Activated T-cell treated with anti-CD3 and anti-CD28 coated beads for 24 hours (primary cell): ENCODE measurements around the gene MB21D2.
A peak's percentile ranks its signal among the peaks of the same experiment; 100 is the strongest.
"Not testable (repeated sequence)": the region's sequence is repeated elsewhere in the genome, so short reads cannot be mapped to it uniquely, and the experiment has no call there.

ENCODE experiments used
- DNase-seq: peaks from one replicate; pipeline ENCODE4 v3.0.0-alpha.2; 2020; ENCODE audit warnings: low read depth

The MB21D2 gene, protein sequence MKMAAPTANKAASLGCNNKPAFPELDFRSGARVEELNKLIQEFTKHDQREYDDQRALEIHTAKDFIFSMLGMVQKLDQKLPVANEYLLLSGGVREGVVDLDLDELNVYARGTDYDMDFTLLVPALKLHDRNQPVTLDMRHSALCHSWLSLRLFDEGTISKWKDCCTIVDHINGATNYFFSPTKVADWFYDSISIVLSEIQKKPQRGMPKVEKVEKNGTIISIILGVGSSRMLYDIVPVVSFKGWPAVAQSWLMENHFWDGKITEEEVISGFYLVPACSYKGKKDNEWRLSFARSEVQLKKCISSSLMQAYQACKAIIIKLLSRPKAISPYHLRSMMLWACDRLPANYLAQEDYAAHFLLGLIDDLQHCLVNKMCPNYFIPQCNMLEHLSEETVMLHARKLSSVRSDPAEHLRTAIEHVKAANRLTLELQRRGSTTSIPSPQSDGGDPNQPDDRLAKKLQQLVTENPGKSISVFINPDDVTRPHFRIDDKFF

DNA sequence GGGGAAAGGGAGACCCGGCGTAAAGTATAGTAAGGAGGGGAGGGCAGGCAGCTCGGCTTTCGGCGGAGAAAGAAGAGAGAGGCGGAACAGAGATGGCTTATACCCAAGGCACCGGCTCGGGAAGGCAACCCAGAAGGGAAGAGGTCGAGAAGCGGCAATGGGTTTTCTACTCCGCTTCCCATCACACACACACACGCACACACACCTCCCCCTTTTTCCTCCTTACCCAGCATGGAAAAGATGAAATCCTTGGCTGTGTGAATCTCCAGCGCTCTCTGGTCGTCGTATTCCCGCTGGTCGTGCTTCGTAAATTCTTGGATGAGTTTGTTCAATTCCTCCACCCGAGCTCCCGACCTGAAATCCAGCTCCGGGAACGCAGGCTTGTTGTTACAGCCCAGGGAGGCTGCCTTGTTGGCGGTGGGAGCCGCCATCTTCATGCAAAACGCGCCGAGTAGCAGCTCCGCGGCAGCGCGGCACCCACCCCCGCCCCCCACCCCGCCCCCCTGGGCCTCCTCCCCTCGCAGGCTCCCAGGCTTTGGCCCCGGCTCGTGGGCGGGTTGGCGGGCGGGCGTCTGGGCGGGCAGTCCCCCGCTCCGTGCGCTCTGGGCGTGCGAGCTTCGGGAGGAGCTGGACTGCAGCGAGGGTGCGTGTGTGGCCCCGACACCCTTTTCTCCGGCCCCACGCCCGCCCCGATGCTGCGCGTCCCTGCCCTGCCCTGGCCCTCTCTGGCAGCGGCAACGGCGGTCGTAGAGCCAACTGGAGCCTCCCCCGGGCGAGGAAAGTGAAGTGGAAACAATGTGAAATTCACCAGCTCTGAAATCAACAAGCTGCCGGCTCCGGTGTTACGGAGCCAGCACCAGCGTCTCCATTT is at the start of gene MB21D2:
Gene MB21D2 (minus strand): TSS at position 453 of the 871 bp plus-strand sequence. CDS start 16 bp downstream, at position 437.
- peak; percentile 41 for DNase-seq

DNA sequence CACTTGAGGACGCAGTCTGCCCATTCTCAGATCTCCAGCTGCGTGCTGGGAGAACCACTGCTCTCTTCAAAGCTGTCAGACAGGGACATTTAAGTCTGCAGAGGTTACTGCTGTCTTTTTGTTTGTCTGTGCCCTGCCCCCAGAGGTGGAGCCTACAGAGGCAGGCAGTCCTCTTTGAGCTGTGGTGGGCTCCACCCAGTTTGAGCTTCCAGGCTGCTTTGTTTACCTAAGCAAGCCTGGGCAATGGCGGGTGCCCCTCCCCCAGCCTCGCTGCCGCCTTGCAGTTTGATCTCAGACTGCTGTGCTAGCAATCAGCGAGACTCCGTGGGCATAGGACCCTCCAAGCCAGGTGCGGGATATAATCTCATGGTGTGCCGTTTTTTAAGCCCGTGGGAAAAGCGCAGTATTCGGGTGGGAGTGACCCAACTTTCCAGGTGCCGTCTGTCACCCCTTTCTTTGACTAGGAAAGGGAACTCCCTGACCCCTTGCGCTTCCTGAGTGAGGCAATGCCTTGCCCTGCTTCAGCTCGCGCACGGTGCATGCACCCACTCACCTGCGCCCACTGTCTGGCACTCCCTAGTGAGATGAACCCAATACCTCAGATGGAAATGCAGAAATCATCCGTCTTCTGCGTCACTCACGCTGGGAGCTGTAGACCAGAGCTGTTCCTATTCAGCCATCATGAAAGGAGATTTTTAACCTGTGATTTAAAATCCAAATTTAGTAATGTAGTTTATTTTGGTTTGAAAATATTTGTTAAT is 47.5 kb upstream of the MB21D2 start:
- not testable (repeated sequence) for DNase-seq

DNA sequence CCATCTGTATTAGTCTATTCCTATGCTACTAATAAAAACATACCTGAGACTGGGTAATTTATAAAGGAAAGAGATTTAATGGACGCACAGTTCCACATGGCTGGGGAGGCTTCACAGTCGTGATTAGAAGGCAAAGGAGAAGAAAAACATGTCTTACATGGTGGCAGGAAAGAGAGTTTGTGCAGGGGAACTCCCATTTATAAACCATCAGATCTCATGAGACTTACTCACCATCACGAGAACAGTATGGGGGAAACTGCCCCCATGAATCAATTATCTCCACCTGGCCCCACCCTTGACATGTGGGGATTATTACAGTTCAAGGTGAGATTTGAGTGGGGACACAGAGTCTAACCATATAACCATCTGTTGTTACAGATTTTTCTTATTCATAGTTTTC is 42.1 kb upstream of the MB21D2 start:
- DNase-seq, result no peak

DNA sequence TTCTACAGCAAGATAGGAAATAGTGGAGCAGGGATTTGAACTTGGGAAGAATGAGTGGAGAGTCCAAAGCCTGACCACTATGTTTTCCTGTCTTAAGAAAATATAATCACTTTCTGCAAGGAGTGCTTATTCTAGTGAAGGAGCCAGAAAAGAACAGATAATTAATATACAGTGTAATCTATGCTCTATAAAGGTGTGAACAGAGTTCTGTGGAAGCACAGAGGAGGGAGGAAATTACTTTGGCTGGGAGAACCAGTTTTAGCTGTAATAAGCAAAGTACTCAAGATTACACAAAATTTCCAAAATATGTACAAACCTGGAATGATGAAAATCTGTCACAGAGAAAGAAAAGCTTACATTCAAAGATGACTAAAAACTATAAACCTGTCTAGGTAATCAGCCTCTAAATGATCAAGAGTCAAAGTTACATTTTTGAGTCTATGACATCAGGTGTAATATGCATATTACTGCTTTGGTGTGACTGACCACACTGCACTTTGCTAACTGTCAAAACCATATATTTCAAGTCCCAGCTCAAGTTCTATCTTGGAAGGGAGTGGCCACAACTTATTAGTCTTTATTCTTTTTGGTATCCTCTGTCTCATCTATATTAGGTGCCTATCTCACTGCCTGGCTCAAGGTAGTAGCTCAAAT is 40.7 kb upstream of the MB21D2 start:
- DNase-seq, result no peak

DNA sequence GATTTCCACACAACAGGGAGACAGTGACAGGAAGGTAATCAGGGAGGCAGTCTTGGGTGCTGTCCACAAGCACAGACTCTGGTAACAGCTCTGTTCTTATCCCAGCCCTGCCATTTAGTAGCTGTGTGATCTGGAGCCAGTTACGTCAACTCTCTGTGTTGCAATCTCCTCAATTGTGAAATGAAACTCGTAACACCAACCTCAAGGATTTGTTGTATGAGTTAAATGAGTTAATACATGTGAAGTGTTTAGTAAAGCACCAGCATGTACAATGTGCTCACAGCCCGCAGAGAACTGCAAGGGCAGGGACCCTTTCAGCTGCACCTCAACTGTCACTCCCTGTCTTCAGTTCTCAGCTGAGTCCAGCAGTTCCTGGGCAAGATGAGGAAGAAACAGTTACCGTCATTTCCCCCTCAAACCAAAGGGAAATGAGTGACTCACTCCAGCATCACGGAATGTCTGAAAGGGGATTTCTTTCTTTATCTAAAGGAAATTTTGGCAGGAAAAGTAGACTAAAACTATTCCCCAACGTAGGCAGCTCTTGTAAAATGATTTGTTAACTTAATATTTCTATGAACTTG is 39.9 kb upstream of the MB21D2 start:
- no peak for DNase-seq

DNA sequence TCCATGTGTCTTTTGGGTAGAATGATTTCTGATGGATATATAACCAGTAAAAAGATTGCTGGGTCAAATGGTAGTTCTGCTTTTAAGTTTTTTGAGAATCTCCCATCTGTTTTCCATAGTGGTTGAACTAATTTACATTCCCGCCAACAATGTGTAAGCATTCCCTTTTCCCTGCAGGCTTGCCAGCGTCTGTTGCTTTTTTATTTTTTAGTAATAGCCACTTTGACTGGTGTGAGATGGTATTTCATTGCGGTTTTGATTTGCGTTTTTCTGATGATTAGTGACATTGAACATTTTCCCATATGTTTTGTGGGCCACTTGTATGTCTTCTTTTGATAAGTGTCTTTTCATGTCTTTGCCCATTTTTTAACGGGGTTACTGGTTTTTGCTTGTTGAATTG is 36.3 kb upstream of the MB21D2 start:
- DNase-seq, result no peak

DNA sequence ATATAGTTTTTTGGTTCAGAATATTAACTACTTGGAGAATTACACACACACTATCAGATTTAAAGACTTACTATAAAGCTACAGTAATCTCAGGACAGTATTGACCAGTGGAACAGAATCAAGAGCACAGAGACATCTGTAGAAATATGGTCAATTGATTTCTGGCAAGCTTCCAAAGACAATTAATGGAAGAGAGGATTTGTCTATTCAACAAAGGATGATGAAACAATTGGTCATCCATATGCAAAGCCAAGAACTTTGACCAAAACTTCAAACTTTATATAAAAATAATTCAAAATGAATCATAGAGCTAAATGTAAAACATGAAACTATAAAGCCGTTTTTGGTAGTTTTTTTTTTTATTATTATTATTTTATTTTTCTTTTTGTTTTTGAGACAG is 29.8 kb upstream of the MB21D2 start:
- DNase-seq, result no peak

DNA sequence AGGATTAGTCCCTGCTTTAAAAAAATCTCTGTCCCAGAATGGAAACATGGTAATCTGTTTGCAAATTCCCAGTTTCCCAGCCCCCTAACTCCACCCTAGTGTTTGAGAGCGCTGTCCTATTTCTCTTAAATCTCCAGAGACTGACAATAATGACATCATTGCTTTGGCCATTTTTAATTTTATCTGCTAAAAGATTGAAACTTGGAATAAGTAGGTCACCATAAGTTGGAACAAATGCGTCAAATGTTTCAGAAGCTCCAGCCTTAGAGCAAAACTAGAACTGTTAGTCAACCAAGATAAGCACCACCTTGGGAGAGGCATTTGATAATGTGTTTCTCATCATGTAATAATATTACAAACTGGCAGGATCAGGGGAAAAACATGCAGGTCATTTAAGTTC is 25.7 kb upstream of the MB21D2 start:
- DNase-seq, result no peak

DNA sequence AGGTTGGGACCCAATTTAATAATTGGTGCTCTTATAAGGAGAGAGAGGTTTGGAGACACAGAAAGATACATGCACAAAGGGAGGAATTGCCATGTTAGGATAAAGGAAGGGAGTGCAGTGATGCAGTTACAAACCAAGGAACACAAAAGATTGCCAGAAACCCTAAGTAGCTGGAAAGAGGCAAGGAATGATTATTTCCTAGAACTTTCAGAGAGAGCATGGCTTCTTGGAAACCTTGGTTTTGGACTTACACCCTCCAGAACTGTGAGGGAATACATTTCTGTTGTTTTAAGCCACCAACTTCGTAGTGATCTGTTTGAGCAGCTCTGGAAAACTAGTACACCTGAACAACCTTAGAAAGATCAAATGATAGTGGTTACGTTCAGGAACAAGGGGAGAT is 25.0 kb upstream of the MB21D2 start:
- DNase-seq, result no peak

DNA sequence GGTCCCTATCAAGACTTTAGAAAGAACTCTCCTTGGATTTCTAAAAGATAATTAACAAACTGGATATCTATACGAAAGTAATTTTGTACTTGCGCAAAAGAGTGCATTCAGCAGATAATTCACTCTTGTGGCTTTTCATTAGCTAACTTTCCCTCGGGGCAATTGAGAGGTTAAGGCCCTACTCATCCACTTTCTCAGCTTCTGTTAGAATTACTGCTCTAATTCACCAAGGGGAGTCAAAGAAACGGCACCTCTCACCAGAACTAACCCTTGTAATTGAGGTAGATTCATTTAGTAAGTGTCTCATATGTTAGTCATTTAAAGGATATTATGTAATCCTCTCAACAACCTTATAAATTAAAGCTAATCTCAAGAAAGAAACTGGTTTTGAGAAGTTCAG is 22.5 kb upstream of the MB21D2 start:
- no peak for DNase-seq

DNA sequence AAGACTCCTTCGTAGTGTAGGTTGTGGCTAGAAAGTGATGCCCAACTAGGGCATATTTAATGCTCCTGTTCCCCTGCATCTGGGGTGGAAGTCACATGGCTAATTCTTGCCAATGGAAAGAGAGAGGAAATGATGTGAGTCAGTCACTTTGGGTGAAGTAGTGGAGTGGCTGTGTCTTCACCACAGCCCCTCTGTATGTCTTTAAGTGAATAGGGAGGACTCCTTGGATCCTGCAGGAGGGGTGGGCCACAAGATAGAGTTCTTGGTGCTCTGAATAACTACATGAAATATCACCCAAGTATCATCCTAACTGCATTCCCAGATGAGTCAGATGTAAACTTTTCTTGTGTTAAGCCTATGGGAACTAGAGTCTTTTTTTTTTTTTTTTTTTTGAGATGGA is 17.8 kb upstream of the MB21D2 start:
- no peak for DNase-seq

DNA sequence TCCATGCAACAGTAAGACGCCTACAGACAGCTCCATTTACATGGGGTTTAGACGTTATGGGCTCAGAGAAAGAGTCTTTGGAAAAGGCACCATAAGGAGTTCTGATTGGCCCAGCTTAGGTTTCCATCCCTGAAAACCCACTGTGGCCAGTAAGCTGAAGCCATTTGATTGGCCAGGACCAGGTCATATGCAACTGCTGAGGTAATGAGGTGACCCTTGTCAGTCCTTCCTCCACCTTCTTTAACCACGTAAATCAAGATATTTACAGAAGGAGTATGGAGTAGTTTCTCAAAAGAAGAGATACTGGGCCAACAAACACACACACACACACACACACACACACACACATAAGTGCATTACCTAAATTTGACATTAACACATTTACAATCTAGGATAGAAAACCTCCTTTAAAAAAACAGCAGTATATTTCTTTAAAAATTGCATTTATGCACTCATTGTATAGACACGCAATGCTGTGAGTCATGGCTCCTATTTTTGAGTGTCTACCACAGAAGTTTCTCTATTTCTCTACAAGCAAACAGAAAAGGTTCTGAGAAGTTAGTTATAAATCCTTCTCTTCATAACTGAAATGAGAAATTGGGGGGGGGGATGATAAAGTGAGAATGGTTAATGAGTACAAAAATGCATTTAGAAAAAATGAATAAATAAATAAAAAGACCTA is 16.3 kb upstream of the MB21D2 start:
- no peak for DNase-seq

DNA sequence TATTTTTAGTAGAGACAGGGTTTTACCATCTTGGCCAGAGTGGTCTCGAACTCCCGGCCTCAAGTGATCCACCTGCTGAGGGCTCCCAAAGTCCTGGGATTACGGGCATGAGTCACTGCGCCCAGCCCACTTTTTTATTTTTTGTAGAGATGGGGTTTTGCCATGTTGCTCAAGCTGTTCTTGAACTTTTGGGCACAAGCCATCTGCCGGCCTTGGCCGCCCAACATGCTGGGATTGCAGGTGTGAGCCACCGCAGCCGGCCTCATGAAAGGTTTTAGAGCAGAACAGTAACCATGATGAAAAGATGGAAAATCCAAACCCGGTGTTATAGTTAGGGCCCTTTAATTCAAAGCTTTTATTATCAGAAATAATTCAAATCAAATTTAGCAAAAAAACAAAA is 15.6 kb upstream of the MB21D2 start:
- DNase-seq, result no peak

DNA sequence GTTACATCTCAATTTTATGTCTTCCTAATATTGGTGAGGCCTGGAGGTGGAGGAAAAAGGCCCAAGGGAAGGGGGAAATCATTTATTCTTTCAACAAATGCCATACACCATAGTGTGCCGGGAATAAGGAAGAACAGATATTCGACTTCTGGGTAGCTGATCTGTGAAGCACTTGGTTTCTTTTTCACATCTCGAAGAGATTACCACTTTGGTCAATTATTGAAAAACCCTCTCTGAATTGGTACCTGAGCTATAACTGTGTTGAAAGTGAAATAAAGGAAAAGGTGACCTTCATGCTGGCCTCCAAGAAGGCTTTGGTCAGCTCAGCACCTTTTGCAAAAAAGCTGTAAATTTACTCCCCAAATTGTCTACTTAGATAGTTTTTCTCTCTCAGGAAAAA is 14.2 kb upstream of the MB21D2 start:
- DNase-seq, result no peak

DNA sequence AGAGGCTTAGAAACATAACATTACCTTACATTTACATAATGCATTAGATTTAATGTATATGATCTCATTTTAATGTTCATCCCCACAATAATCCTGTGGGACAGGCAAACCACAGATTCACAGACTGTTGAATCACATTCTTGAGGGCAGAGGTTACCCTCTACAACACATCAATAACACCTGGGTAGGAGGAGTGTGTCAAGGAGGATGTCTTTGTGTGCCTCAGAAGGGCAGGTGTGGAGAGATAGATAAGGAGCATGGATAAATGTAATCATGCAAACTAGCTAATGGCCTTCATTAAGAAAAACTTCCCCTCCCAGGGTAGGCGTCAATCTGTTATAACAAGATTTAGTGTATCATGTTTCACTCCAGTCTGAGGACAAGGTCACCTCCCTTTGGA is 12.9 kb upstream of the MB21D2 start:
- no peak for DNase-seq

DNA sequence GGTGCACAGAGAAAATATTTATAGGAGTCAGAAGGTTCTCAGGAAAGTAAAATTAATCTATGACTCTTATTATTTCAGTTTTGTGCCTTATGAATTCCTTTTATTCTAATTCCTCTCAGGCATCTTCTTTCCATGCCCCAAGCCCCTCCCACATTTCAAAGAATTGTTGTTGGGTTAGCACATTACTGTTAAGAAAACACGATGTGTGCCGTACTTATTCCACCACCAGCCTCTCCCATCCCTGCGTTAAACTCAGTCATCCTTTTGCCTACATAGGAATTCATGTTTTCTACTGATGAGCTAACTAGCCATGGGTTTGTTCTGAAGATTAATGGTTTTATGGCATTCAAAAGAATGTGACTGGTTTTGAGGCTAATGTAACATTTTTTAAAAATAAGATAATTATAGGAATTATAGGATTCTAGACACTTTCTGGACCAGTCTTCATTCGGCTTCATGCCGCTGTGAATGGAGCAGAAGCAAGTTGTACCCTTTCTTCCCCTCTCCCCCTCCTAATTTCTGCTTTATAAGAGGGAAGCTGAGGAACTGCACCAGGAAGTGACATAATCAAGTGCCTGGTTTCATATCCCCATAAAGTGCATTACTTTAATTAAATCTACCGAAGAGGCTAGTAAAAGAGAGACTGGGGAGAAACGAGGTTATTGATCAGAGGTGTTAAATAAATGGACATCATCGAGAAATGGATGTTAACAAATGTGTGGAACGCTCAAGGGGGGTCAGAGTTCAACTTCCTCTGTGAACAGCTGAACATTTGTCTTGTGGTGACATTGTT is 12.3 kb upstream of the MB21D2 start:
- no peak for DNase-seq

DNA sequence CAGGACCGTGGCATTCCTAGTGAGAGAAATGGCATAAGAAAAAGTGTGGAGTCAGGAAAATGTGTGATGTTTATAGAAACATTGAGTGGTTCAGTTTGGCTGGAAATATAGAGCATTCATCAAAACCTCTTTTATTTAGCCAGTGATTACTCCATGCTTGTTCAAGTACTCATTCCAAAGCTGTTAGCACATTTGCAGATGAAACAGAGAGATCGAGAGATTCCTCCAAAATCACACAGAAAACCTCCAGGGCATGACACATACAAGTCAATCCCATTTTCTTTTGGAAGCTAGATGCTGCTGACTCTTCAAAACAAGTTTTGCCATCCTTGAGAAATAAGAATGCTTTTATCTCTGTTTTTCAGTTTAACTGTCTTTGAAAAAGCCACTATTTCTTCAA is 11.5 kb upstream of the MB21D2 start:
- no peak for DNase-seq

DNA sequence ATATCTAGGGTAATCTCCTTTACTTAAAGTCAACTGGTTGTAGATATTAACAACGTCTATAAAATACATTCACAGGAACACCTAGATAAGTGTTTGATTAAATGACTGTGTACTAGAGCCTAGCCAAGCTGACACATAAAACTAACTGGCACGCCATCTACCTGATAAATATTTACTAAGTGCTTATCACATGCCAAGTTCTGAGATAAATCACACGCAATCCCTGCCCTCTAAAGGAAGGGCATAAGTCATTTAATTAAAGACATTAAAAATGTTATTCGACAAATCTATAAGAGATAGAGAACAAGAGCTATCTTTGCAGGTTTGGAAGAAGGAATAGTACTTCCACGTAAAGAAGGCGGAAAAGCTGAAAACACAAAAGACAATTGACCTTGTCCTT is 11.1 kb upstream of the MB21D2 start:
- no peak for DNase-seq

DNA sequence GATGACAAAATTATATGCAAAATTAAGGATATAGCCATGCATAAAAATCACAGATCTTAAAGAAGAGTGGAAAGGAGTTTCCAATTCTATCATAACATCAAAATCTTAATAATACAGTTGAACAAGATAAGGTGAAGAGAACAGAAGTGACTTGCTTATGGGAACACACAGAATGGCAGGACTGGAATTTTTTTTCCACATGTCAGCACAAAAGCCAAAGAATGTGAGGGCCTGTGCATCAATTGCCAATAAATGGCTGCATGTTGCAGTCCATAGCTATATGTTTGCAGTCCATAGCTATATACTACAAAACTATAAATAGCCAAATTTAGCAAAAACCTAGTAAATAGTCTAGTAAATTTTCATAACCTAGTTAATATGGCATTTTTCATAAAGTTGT is 10.4 kb upstream of the MB21D2 start:
- no peak for DNase-seq

DNA sequence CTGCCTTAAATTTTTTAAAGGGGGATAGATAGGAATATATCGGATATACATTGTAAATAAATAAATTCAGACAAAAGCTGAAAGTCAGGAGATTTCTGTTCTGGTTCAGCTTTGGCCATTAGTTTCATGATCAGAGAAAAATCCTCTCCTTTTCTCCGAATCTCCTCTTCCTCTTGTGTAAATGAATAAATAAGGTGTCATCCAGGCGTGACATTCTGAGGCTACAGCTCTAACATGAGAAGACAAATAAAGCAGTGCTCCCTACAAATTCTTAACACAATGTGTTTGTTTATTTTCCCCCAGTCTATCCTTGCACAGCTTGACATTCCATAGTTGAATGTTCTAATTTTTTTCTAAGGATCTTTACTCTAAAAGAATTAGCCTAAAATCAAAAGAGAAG is 9.4 kb upstream of the MB21D2 start:
- no peak for DNase-seq
